Adipose tissue (tissue), 3 donors: ENCODE measurements around the gene BCDIN3D. TPM values are rescaled to one million over a fixed set of nuclear protein-coding genes. Genes with fewer than 3 reads are reported as not detected.

ENCODE experiments used
- H3K27ac ChIP-seq: one replicate; pipeline ENCODE4 v1.5.1; 2013; ENCODE audit warnings: low read depth, low read length
- WGBS, 3 donors: extraction: QIAGEN DNeasy Blood & Tissue Kit; methylation state at CpG; one replicate each; pipeline ENCODE4 v1.1.7; 2013; 5-methylcytosine and 5-hydroxymethylcytosine counted together
- polyA plus RNA-seq, 3 donors: library from polyadenylated mRNA; stranded (reverse); fragments of 200-250 nt; gene quantifications; one replicate each; pipeline ENCODE4 v1.2.3, GENCODE V29; 2013
- donor health status: healthy with polysubstance abuse.
- donor health status: Bipolar disorder and iron deficiency.
- donor health status: healthy.

BCDIN3D gene, protein sequence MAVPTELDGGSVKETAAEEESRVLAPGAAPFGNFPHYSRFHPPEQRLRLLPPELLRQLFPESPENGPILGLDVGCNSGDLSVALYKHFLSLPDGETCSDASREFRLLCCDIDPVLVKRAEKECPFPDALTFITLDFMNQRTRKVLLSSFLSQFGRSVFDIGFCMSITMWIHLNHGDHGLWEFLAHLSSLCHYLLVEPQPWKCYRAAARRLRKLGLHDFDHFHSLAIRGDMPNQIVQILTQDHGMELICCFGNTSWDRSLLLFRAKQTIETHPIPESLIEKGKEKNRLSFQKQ
- polyA plus RNA-seq = 1 to 10 TPM; 1.6 to 3.2 (median 1.9) TPM

GRCh38 chr12:49842519-49843352 lies at the start of gene BCDIN3D:
Gene BCDIN3D, minus strand, starts transcription at chr12:49843106. Its CDS starts 19 bp downstream, at chr12:49843087.
- 0 to 1% (median 1%) methylated on average over 55 of the region's 55 CpGs for WGBS, 3 donors
- peak within 1 kb of the TSS; percentile 0 for H3K27ac ChIP-seq

- 66 to 80% (median 75%) methylated on average over 10 of the region's 10 CpGs for WGBS, 3 donors
- H3K27ac ChIP-seq = no peak overlapping the region
Observed at GRCh38 chr12:49892084-49892731, 49.3 kb upstream of the BCDIN3D start.

- no peak overlapping the region for H3K27ac ChIP-seq
- 71 to 84% (median 83%) methylated on average over 6 of the region's 6 CpGs for WGBS, 3 donors
Observed at GRCh38 chr12:49891476-49891875, 48.6 kb upstream of the BCDIN3D start.

DNA sequence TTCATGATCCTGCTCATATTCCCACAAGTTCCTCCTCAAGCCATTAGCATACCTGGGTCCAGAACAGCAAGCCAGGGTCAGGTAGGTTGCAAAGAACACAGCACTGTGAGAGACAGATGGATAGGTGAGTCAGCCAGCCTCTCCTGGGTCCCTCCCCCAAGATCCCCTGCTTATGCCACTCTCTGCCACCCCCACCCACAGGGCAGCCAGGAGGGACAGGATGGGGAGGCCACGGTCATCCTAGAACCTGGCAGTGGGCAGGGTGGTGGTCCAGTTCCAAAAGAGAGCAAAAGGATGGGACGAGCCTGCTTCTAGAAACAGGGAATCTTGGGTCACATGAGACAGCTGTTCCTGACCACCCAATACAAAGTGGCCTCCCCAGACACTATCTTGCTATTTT lies 48.1 kb upstream of the BCDIN3D start:
- no peak overlapping the region for H3K27ac ChIP-seq
- 66 to 78% (median 77%) methylated on average over 2 of the region's 2 CpGs for WGBS, 3 donors

GRCh38 chr12:49890096-49890461 lies 47.2 kb upstream of the BCDIN3D start:
- no peak overlapping the region for H3K27ac ChIP-seq
- 66 to 85% (median 74%) methylated on average over 4 of the region's 4 CpGs for WGBS, 3 donors

- H3K27ac ChIP-seq = no peak overlapping the region
- 85 to 91% (median 88%) methylated on average over 10 of the region's 10 CpGs for WGBS, 3 donors
Observed at GRCh38 chr12:49889361-49890095, 46.6 kb upstream of the BCDIN3D start.

- 71 to 95% (median 91%) methylated on average over 13 of the region's 13 CpGs for WGBS, 3 donors
- no peak overlapping the region for H3K27ac ChIP-seq
Observed at GRCh38 chr12:49888461-49889151, 45.7 kb upstream of the BCDIN3D start.

GRCh38 chr12:49887536-49888401 lies 44.9 kb upstream of the BCDIN3D start:
- WGBS, 3 donors = 74 to 84% (median 82%) methylated on average over 15 of the region's 15 CpGs
- H3K27ac ChIP-seq = no peak overlapping the region

DNA sequence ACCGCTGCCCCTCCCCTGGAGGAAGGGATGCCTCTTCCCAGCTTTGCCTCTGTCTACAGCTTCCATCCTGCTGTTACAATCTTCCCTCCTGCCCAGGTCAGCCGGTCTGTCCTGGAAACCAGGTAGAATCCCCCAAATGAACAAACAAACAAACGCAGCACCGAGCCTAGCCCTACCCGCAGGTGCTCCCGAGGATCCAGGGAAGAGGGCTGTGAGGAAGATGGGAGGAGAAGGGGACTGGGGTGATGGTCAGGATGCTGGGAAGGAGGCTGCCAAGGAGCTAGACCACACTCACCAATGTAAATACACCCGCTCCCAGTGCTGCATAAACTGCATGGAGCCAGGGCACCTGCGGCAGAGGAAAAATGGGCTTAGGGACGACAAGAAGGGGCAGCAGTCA lies 44.2 kb upstream of the BCDIN3D start:
- 74 to 86% (median 80%) methylated on average over 9 of the region's 9 CpGs for WGBS, 3 donors
- H3K27ac ChIP-seq = no peak overlapping the region

GRCh38 chr12:49885663-49886461 lies 43.0 kb upstream of the BCDIN3D start:
- 55 to 72% (median 66%) methylated on average over 16 of the region's 16 CpGs for WGBS, 3 donors
- no peak overlapping the region for H3K27ac ChIP-seq

DNA sequence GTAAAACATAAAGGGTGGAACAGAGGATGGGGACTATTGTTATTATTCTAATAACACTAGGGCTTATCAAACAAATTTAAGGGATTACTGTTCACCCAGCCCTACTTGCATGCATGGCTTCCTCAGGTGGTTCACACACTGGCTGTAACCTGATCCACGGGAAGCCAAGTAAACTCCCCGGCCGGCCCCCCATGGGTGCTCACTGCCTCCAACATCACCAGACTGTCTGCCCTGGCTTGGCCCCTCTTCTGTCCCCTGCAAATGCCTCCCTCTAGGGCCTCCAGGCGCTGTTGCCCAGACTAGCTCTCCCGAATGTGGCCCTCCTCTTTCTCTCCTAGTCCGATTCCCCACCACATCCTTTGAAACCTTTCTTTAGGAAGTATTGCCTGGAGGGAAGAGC lies 42.2 kb upstream of the BCDIN3D start:
- no peak overlapping the region for H3K27ac ChIP-seq
- 60 to 72% (median 62%) methylated on average over 6 of the region's 6 CpGs for WGBS, 3 donors

DNA sequence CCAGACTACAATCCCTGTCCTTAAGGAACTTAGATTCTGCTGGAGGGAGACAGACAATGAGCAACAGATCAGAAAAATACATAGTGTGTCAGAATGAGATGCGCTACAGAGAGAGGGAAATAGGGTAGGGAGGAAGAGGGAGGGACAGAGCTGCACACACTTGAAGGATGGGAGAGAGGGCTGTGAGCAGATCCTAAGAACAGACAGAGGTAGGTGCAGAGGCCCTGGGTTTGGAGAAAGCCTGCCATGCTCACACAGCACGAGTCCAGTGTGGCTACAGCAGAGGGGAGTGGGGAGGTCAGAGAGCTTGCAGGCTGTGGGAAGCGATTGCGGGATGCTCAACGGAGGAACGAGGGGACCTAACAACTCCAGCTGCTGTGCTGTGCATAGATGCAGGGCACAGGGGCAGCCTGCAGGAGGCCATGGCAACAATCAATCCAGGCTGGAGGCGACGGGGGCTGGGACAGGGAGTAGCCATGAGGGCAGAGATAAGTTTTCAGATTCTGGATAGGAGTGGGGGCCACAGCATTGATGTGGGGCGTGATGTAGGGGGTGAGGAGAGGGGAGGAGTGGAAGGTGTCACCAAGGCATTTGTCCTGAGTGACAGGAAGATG lies 40.1 kb upstream of the BCDIN3D start:
- 70 to 88% (median 84%) methylated on average over 9 of the region's 9 CpGs for WGBS, 3 donors
- no peak overlapping the region for H3K27ac ChIP-seq

DNA sequence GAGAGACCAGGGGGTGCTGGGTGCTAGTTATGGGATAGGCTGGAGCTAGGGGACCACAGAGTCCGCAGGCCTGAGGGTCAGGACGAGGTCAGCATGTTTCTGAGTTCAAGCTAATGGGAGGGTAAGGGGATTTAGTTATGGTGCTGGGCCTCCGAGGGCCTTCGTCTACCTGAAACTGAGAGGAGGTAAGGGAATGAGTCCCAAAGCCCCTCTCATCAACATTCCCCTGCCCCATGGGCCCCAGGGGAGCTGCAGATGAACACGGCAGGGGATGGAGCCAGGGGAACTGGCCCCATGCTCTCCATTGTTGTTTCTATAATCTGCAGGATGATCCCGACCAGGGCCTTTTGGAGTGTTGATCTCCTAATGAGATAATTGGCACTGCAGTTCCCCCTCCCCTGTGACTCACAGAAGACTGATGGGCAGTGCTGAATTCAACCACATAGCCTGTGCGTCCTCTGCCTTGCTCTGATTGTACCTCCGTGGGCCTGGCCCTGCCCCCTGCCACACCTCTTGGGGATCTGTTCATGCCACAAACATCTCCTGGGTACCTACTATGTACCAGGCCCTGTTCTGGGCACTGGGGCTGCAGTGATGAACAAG lies 39.4 kb upstream of the BCDIN3D start:
- 80 to 86% (median 84%) methylated on average over 8 of the region's 8 CpGs for WGBS, 3 donors
- no peak overlapping the region for H3K27ac ChIP-seq

DNA sequence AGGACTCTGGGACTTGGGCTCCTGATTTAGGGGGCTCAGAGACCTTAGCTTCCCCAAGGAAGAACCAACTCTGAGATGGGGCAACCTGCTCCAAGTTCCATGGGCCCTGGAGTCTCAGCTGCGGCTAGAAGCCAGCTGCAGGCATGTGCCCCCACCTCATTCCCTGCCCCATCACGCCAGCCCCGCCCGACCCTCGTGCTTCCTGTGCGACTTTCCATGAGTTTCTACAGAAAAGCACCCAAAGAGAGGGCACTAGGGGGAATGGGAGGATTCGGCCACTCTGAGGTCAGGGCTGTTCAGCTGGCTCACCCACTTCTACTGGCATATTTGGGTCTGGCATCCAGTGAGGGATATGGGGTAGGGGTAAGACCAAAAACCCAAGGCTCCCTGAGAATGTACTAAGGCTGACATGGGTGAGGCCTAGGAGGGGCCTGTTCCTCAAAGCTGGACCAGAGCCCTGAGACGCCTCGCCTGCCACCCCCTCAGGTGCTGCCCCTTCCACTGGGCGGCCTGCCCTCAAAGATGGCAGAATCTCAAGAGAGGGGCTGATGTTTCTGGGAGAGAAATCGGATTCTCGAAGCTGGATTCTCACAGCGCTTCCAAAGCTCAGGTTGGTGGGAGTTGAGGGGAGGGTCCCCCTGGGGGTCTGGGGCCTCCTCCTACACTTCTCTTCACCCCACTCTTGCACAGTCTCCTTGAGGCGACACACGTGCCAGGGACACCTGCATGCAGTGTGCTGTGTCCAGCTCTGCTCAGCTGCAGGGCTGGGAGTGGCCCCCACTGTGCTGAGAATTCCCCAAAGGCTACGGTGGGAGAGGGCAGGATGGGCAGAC lies 38.7 kb upstream of the BCDIN3D start:
- WGBS, 3 donors = 88 to 95% (median 90%) methylated on average over 16 of the region's 16 CpGs

More for the DNA sequence above, 38.7 kb upstream of the BCDIN3D start:
- no peak overlapping the region for H3K27ac ChIP-seq
